SK-N-SH (cell line): ENCODE measurements around the gene EML5. TPM values are rescaled to one million over a fixed set of nuclear protein-coding genes. Genes with fewer than 3 reads are reported as not detected.

Source experiments
- CTCF ChIA-PET: fragments of 300-600, 350-600 bp; formaldehyde crosslinking; extraction: SDS; loops from one replicate; lab custom pipeline; 2021; lab: Yijun Ruan, JAX
- POLR2A ChIA-PET: fragments of 350-600 bp; sonication (Branson Sonifier 250); formaldehyde crosslinking; extraction: SDS; loops from one replicate; lab custom pipeline; 2020; ENCODE audit warnings: antibody characterized with exemption, inconsistent platforms; lab: Yijun Ruan, JAX
- DNase-seq: peaks from one replicate; pipeline ENCODE4 v3.0.0; 2012
- H2AFZ ChIP-seq: fragments of 200-600 bp; sonication (generic); 2 replicates; pipeline ENCODE4 v1.8.1; 2016; ENCODE audit warnings: antibody characterized with exemption, mild to moderate bottlenecking, low read depth
- H3F3A ChIP-seq: fragments of 200-600 bp; sonication (generic); replicated peaks from 2 replicates; pipeline ENCODE3; 2016; ENCODE audit warnings: antibody characterized with exemption, mild to moderate bottlenecking; ENCODE audit not compliant: insufficient read depth
- H3K27ac ChIP-seq, 2 experiments: fragments of 200-500 bp in 1 of 2; fragments of 200-600 bp in 1 of 2; sonication (Bioruptor generic) in 1 of 2; sonication (generic), shearing (Covaris generic) in 1 of 2; 2 replicates each; pipeline versions ENCODE4 v1.5.1 to v1.6.1; 2014 to 2016; ENCODE audit warnings: low read depth in 2 of 2, inconsistent platforms in 1 of 2, low read length in 1 of 2, mild to moderate bottlenecking in 1 of 2, mixed read lengths in 1 of 2
- H3K27me3 ChIP-seq: fragments of 200-600 bp; sonication (generic), shearing (Covaris generic); 2 replicates; pipeline ENCODE4 v1.6.1; 2016; ENCODE audit warnings: mixed run types; ENCODE audit not compliant: insufficient read depth
- H3K36me3 ChIP-seq, 2 experiments: fragments of 200-500 bp in 1 of 2; fragments of 200-600 bp in 1 of 2; sonication (Bioruptor generic) in 1 of 2; sonication (generic) in 1 of 2; replicated peaks in 1 of 2; 2 replicates each; pipeline versions ENCODE3 to v1.5.1; 2014 to 2016; ENCODE audit warnings: low read length in 1 of 2, mild to moderate bottlenecking in 1 of 2; ENCODE audit not compliant: insufficient read depth in 2 of 2, control insufficient read depth in 1 of 2
- H3K4me1 ChIP-seq, 2 experiments: fragments of 200-500 bp in 1 of 2; fragments of 200-600 bp in 1 of 2; sonication (Bioruptor generic) in 1 of 2; sonication (generic), shearing (Covaris generic) in 1 of 2; 2 replicates each; pipeline versions ENCODE4 v1.5.1 to v1.6.1; 2014 to 2016; ENCODE audit warnings: low read depth in 1 of 2, low read length in 1 of 2, mixed run types in 1 of 2; ENCODE audit not compliant: insufficient read depth in 2 of 2, control insufficient read depth in 1 of 2
- H3K4me2 ChIP-seq: fragments of 200-600 bp; sonication (generic), shearing (Covaris generic); 2 replicates; pipeline ENCODE4 v1.6.1; 2017; ENCODE audit warnings: mixed run types
- H3K4me3 ChIP-seq, 2 experiments: fragments of 200-500 bp in 1 of 2; fragments of 200-600 bp in 1 of 2; sonication (Bioruptor generic) in 1 of 2; sonication (generic), shearing (Covaris generic) in 1 of 2; 2 replicates each; pipeline versions ENCODE4 v1.5.1 to v1.8.1; 2014 to 2016; ENCODE audit warnings: low read depth in 2 of 2, inconsistent platforms in 1 of 2, low read length in 1 of 2, mild to moderate bottlenecking in 1 of 2, mixed read lengths in 1 of 2, moderate library complexity in 1 of 2
- H3K79me2 ChIP-seq: fragments of 200-600 bp; sonication (generic); 2 replicates; pipeline ENCODE4 v1.8.1; 2017; ENCODE audit warnings: mild to moderate bottlenecking; ENCODE audit not compliant: insufficient read depth
- H3K9ac ChIP-seq: fragments of 200-600 bp; sonication (generic); 2 replicates; pipeline ENCODE4 v1.6.1; 2017; ENCODE audit warnings: mixed run types
- H3K9me2 ChIP-seq: fragments of 200-600 bp; sonication (generic); 2 replicates; pipeline ENCODE4 v1.6.1; 2017; ENCODE audit warnings: mixed run types
- H3K9me3 ChIP-seq: fragments of 200-600 bp; sonication (generic); 2 replicates; pipeline ENCODE4 v1.6.1; 2017; ENCODE audit warnings: mixed run types, mild to moderate bottlenecking, moderate library complexity
- H4K20me1 ChIP-seq: fragments of 200-600 bp; sonication (generic); 2 replicates; pipeline ENCODE4 v1.6.1; 2017; ENCODE audit warnings: mild to moderate bottlenecking, mixed run types; ENCODE audit not compliant: insufficient read depth
- CHD2 ChIP-seq: fragments of 150-350 bp; IDR thresholded peaks from 2 replicates; pipeline ENCODE4 v1.6.1; 2018; ENCODE audit warnings: low read length; ENCODE audit not compliant: partially characterized antibody
- ELF1 ChIP-seq: IDR thresholded peaks from 2 replicates; pipeline ENCODE4 v1.4.0; 2012
- EP300 ChIP-seq, 2 experiments: IDR thresholded peaks; 2 replicates each; pipeline versions ENCODE4 v1.4.0 to v1.6.1; 2012; ENCODE audit warnings: borderline replicate concordance in 1 of 2, low read depth in 1 of 2, low read length in 1 of 2
- EZH2phosphoT487 ChIP-seq: fragments of 200-600 bp; sonication (generic); IDR thresholded peaks from 2 replicates; pipeline ENCODE4 v1.6.1; 2017; ENCODE audit warnings: low read depth, mixed run types, mild to moderate bottlenecking, antibody characterized with exemption, moderate library complexity, borderline replicate concordance
- FOSL2 ChIP-seq: IDR thresholded peaks from 2 replicates; pipeline ENCODE4 v1.4.0; 2012; ENCODE audit warnings: low read depth, mild to moderate bottlenecking, moderate library complexity, borderline replicate concordance
- FOXM1 ChIP-seq: IDR thresholded peaks from 2 replicates; pipeline ENCODE4 v1.4.0; 2012; ENCODE audit warnings: low read depth, mild to moderate bottlenecking
- IRF3 ChIP-seq: fragments of 150-350 bp; IDR thresholded peaks from 2 replicates; pipeline ENCODE4 v1.6.1; 2016; ENCODE audit warnings: mild to moderate bottlenecking, low read depth, low read length
- JUND ChIP-seq: IDR thresholded peaks from 2 replicates; pipeline ENCODE4 v1.4.0; 2012
- MAX ChIP-seq: IDR thresholded peaks from 2 replicates; pipeline ENCODE4 v1.4.0; 2012; ENCODE audit warnings: low read depth
- MEF2A ChIP-seq: IDR thresholded peaks from 2 replicates; pipeline ENCODE4 v1.4.0; 2012; ENCODE audit warnings: low read depth, borderline replicate concordance
- MXI1 ChIP-seq: IDR thresholded peaks from 2 replicates; pipeline ENCODE4 v1.6.1; 2012; ENCODE audit warnings: mild to moderate bottlenecking, low read depth, low read length, improper control_type of control experiment
- NFIC ChIP-seq: IDR thresholded peaks from 2 replicates; pipeline ENCODE4 v1.4.0; 2012; ENCODE audit warnings: borderline replicate concordance
- POLR2AphosphoS5 ChIP-seq: IDR thresholded peaks from 2 replicates; pipeline ENCODE4 v1.6.1; 2012; ENCODE audit warnings: low read depth, low read length
- RAD21 ChIP-seq: IDR thresholded peaks from 2 replicates; pipeline ENCODE4 v1.6.1; 2012; ENCODE audit warnings: mild to moderate bottlenecking, low read length
- REST ChIP-seq: IDR thresholded peaks from 2 replicates; pipeline ENCODE4 v1.6.1; 2012; ENCODE audit warnings: mild to moderate bottlenecking, low read depth, low read length, moderate library complexity
- RFX5 ChIP-seq: IDR thresholded peaks from 2 replicates; pipeline ENCODE4 v1.6.1; 2012; ENCODE audit warnings: mild to moderate bottlenecking, improper control_type of control experiment, low read length
- TAF1 ChIP-seq: IDR thresholded peaks from 2 replicates; pipeline ENCODE4 v1.6.1; 2012; ENCODE audit warnings: low read depth, mild to moderate bottlenecking, low read length, moderate library complexity, borderline replicate concordance
- TCF12 ChIP-seq: IDR thresholded peaks from 2 replicates; pipeline ENCODE4 v1.4.0; 2012
- TEAD4 ChIP-seq: IDR thresholded peaks from 2 replicates; pipeline ENCODE4 v1.4.0; 2012; ENCODE audit warnings: mild to moderate bottlenecking, borderline replicate concordance; ENCODE audit not compliant: insufficient read depth
- USF1 ChIP-seq: IDR thresholded peaks from 2 replicates; pipeline ENCODE4 v1.4.0; 2012; ENCODE audit warnings: low read depth, borderline replicate concordance
- USF2 ChIP-seq: fragments of 150-350 bp; IDR thresholded peaks from 2 replicates; pipeline ENCODE4 v1.6.1; 2017; ENCODE audit warnings: antibody characterized with exemption, low read length, low read depth, borderline replicate concordance
- WGBS: methylation state at CpG from one replicate; pipeline ENCODE4 v1.1.6; 2017; ENCODE audit warnings: low lambda C conversion rate; 5-methylcytosine and 5-hydroxymethylcytosine counted together
- polyA plus RNA-seq, 3 experiments: library from polyadenylated mRNA; depleted of rRNA; stranded (reverse); fragments of >200 nt; gene quantifications; 2 replicates each; pipeline ENCODE4 v1.2.3, GENCODE V29; 2012

Gene EML5
- polyA plus RNA-seq, 1 of the 3 experiments (the other 2 are of a cell fraction): 0.23 TPM

GRCh38 chr14:88737245-88737644 lies 55.5 kb downstream of the EML5 start:
- 83% methylated on average over 7 of the region's 9 CpGs for WGBS
- ChIA-PET CTCF (interaction anchor here (1.0 to 1.6 kb wide), 3 partner anchors 8 to 55 kb away, joined by 3 read pairs; partner anchors contain the start of gene EML5), POLR2A (no interaction called here)
- Histone ChIP-seq H3K9ac (no peak overlapping the region), H3K27ac (no peak overlapping the region), H3K4me2 (no peak overlapping the region)
- no peak for DNase-seq
- no peak for TF ChIP-seq EP300 (IDR thresholded peaks at IDR 0.05; ENCODE audit: borderline replicate concordance in 1 of 2, low read depth in 1 of 2, low read length in 1 of 2)
- no peak for TF ChIP-seq FOSL2
- TF ChIP-seq NFIC: no peak
- no peak for TF ChIP-seq EZH2phosphoT487
- no peak for TF ChIP-seq USF2
- TF ChIP-seq RFX5: no peak
- TF ChIP-seq JUND: no peak
- TF ChIP-seq, all 33 proteins: peak for 0
- Histone ChIP-seq H3K27me3 (no peaks in the 10 kb centered on the region), H3K9me2 (no peaks in the 10 kb centered on the region), H3K4me1 (no peaks in the 10 kb centered on the region), H3K36me3 (peaks cover 0 to 31% of the 10 kb centered on the region in 2 experiments), H3K4me3 (no peak overlapping the region), H3F3A (peaks cover 2% of the 10 kb centered on the region), H4K20me1 (no peaks in the 10 kb centered on the region), H3K9me3 (no peaks in the 10 kb centered on the region), H2AFZ (no peak overlapping the region), H3K79me2 (no peaks in the 10 kb centered on the region)

- no peak overlapping the region for H3K27ac ChIP-seq
- no peaks in the 10 kb centered on the region for H3K9me2 ChIP-seq
- H3K36me3 ChIP-seq: peaks cover 0 to 18% of the 10 kb centered on the region in 2 experiments
- H3F3A ChIP-seq: no peaks in the 10 kb centered on the region
- no peak overlapping the region for H3K4me2 ChIP-seq
- H3K4me3 ChIP-seq: no peak overlapping the region
- 69% methylated on average over 2 of the region's 2 CpGs for WGBS
- ChIA-PET POLR2A (interaction anchor here (0.5 kb wide), 1 partner anchor 17 kb away, joined by 3 read pairs; no protein-coding TSS in a partner anchor), CTCF (interaction anchor here (0.6 to 2.9 kb wide), 3 partner anchors 14 to 272 kb away, joined by 3 to 10 read pairs (median 4); no protein-coding TSS in a partner anchor)
- no peak overlapping the region for H3K9ac ChIP-seq
- no peak overlapping the region for H2AFZ ChIP-seq
- no peaks in the 10 kb centered on the region for H3K79me2 ChIP-seq
- no peaks in the 10 kb centered on the region for H3K27me3 ChIP-seq
- H4K20me1 ChIP-seq: no peaks in the 10 kb centered on the region
- no peaks in the 10 kb centered on the region for H3K4me1 ChIP-seq
- no peaks in the 10 kb centered on the region for H3K9me3 ChIP-seq
- DNase-seq: no peak
- no peak for TF ChIP-seq CHD2
- TF ChIP-seq RAD21: no peak
- no peak for TF ChIP-seq IRF3
- no peak for TF ChIP-seq FOXM1
- TF ChIP-seq TAF1: no peak
- no peak for TF ChIP-seq MXI1
- TF ChIP-seq FOSL2: no peak
- TF ChIP-seq MAX: no peak
- TF ChIP-seq REST: no peak
- TF ChIP-seq USF2: no peak
- no peak for TF ChIP-seq TCF12
- no peak for TF ChIP-seq POLR2AphosphoS5
- no peak for TF ChIP-seq TEAD4
- TF ChIP-seq ELF1: no peak
- TF ChIP-seq MEF2A: no peak
- TF ChIP-seq USF1: no peak
Observed at GRCh38 chr14:88733121-88733520, 59.6 kb downstream of the EML5 start.
